RKO (cell line): Measurements from ENCODE around the gene QSOX1.

Experiments used
- DNase-seq: peaks from one replicate; pipeline ENCODE4 v3.0.0-alpha.2; 2016; ENCODE audit warnings: low spot score

The QSOX1 gene

DNA sequence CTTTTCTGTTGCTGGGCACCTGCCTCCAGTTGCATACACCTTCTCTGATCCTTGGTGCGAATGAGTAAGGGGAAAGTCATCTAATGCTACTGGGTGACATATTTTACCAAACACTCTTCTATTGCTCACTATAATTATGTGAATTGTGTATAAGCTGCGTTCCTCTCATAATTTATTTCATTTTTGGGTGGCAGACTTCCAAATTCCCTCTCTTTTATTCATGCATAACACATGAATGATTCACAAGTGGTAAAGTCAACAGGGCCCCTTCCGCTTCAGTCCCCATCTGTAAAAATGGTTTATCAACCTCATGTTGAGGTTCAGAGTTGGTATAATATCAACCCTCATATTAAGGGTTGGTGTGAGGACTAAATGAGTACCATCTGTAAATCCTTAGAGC is 3.2 kb upstream of the QSOX1 start:
- peak; percentile 92 for DNase-seq

DNA sequence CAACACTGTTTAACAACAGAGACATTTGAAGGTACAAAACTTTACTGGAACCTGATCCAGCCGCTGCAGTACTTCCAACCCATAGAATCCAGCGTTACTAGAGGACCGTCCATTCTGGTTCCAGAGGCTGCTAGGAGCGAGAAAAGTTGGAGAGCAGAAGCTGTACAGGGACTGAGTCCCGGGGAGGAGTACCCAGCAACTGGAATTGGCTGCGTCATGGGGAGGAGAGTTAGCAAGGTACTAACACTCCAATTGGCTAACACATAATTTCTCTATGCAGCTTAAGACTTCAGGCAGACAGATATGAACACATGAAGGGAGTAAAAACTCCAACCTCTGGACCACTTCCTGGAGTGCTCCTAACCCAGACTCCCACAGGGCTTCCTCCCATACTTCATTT is 2.1 kb upstream of the QSOX1 start:
- no peak for DNase-seq

DNA sequence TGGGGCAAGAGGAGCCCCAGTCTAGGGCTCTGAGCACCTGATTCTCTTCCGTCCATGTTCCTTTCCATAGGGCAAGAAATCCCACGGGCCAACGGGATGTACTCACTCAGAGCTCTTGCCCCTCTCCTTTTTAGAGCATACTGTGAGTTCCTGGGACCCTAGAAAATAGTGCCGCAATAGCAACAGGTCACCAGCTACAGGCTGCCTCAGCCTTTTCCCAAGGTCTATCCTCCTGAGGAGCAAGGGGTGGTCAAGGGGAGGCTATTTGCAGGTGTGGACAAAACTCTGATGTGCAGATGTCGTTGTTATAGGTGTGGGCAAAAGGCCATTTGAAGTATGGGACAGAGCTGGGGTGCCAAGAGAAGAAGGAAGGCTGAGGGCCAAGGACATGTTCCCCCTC is 1.6 kb upstream of the QSOX1 start:
- DNase-seq, result no peak

DNA sequence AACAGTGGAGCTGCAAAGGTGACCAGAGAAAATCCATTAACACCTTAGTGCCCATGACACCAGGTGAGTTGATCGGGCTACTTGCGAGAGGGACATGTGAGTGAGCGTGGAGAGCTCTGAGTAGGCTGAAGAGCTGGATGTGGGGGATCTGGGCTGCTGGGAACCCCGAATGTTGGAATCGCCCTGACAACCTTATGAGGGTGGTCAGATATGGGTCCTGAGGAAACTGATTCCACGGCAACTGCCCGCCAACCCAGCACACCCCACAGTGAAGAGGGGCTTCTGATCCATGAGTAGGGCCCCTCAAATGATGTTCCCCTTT is 705 bp upstream of the QSOX1 start:
- DNase-seq, result no peak

DNA sequence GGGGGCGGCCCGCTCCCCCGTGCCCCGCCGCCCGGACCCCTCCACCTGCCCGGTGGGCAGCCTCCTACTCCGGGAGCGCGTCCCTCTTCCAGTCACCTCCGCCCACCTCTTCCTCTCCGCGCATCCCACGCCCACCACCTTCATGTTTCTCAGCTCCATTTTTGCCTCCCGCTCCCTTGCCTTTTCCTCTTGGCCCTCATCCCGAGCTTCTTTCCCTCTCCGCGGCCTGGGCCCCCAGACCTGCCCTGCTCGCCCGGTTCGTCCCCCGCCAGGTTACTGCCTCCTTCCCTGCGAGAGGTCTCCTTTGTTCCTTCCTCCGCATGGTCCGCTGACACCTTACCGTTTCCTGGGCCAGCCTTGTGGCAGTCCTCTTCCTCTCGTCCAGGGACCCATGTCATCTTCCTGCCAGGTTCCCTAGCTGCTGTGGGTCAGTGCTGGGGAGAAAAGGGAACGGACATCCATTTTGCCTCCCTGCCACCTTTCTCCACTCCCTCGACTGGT is 563 bp downstream of the QSOX1 start:
- DNase-seq, result peak; percentile 28

DNA sequence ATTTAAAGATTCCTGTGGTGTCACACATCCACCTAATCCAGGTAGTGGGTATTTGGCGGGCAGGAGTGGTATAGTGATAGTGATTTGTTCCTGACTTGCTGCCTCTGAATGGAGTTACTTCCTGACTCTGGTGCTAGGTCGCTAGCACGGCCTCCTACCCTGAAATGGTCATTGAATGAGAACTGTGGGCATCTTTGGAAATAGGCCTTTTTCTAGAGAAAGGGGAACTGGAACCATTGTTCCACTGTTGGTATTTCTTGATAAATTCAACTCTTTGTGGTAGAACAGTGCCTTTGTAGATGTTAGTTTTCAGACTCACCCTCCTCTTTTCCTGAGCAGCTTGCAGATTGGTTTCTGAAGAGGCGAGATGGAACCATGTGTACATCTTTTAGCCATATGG is 1.5 kb downstream of the QSOX1 start:
- DNase-seq, result no peak

DNA sequence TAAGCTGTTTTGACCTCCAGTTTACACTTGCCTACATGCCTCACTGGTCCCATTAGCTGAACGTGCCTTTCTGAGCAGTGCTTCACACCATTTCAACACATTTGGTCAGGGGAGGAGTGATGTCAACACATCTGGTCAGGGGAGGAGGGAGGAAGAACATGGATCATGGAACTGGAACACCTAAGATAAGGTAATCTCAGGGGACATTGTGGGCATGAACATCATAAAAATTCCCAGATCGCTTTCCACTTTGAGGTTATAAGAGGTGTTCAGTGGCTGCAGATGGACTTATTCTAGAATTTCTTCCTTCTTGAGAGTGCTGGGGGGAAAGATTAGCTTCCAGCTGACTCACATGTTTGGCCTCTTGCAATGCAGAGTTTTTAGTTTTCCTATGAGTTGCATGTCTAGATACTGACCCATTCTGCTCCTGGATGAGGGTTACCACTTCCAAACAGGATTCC is 2.0 kb downstream of the QSOX1 start:
- DNase-seq, result peak; percentile 49

DNA sequence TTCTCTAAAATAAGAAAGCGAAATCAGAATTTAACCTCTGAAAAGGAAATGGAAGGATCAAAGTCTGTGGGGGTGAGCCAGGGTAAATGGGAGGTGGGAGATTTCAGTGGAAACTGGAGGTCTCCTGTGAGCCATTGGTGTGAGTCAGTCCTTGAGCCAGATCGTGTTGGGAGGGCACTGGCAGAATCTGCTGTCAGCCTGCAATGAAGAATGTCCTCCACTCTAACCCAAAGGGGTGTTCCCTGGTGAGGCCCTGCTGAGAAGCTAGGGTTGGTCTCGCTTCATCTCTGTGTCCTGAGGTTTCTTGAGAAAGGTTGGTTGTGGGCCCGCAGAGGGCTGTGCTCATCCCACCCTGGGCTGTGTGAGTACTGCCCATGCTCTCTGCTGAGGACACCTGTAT is 2.4 kb downstream of the QSOX1 start:
- DNase-seq, result no peak

DNA sequence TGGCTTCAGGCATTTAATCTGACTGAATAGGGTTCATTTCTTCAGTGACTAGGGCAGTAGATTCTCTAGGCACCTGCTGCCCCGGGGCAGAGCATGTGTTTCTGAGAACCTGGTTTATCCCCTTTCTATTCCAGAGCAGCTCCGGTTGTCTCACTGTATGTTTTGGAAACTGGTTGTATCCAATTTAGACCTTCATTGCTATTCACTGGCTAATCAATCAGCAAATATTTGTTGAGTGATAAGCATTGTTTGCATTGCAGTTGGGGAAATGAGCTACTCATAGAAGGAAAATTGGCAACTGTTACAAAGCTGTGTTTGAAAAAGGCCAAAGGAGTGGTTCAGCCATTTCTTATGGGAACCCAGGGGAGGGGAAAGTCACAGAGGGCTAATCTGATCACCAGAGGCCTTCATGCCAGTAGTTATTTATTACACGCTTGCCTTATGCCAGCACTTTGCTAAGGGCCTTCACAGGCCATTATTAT is 2.9 kb downstream of the QSOX1 start:
- no peak for DNase-seq

DNA sequence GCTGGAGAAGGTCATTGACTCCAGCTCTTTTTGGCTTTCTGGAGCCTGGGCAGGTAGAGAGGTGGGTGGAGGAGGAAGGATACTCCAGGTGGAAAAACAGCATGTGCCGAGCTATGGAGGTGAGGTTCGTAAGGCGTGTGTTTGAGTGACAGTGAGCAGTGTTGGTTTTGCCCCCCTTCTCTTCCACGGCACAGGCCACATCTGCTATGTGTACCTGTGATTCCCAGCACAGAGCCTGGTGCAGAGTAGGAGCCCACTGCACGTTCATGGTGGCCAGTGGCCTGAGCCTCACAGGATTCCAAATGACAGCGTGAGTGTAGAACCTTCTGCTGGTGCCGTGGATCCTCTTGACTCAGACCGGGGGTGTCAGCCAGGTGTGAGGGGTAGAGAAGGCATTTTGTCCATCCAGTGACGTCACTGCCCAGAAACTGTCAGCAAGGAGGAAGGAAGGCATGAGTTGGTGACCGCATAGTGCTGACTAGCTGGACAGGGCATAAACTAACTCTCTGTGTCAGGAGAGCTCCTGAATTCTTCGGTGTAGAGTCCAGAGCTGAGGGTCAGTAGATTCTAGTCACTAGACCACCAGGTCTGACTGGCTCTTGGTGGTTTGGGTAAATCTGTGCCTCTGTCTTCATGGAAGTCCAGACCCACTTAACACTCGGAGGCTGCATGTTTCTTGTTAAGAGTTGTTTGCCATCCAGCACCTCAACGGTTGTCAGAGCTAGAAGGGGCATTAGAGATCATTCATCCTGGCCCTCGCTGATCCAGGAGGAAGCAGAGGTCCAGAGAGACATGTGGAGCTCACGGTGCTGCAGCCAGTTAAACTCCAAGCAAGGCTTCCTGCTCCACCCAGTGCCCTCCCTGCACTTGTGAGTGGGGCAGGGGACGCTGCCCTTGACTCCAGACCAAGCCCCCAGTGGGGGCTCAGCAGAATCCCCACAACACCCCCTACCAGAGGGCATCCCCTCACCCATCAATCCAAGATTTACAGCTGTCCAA is 3.8 kb downstream of the QSOX1 start:
- DNase-seq, result no peak

DNA sequence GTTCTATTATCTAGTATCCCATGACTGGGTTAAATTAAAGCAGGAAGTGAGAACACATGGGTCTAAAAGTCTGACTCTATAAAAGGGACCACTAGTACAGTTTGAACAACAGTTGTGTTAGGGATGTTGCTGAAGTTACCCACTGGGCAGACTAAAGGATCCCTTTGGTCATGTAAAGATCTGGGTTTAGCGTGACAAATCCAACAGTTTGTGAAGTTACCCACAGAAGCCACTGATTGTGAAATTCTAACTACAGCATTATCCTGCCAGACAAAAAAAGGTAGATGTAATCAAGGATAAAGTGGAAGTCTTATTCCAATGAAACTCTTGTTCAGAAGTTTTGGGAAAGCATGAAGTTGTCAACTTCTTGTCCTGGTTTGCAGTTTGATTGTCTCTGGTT is 5.7 kb downstream of the QSOX1 start:
- no peak for DNase-seq

DNA sequence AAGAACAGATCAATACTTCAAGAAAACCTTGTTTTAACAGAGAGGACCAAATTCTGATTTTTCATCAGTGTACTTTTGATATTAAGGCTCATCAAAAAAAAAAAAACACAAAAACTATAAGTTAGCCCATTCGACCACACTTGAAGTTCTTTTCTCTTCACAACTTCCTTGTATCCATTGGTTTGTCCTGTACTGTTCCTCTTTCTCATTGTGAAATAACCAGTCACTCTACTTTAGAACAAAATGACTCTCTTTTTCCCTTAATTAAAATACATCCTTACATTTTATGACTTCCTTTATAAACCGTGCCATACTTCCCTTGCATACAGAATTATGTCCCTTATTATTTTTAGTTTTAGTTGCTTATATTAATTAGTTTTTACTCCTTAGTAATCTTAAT is 8.4 kb downstream of the QSOX1 start:
- no peak for DNase-seq

DNA sequence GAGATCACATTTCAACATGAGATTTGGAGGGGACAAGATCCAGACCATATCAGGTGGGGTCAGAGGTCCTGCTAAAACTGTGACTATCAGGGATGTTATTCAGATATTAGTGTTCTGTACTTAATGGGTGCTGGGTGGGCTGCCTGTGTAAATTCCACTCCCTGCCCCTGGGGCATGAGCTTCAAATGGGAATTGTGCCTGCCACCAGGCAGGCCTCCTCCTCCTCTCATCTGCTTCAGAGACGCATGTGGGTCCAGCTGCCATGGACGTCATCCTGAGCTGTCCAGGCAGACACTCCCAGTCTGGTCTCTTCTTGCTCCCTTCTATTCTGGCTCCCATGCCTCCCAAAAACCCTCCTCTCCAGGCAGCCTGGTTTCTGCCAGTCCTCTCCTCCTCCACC is 10.4 kb downstream of the QSOX1 start:
- DNase-seq, result no peak

DNA sequence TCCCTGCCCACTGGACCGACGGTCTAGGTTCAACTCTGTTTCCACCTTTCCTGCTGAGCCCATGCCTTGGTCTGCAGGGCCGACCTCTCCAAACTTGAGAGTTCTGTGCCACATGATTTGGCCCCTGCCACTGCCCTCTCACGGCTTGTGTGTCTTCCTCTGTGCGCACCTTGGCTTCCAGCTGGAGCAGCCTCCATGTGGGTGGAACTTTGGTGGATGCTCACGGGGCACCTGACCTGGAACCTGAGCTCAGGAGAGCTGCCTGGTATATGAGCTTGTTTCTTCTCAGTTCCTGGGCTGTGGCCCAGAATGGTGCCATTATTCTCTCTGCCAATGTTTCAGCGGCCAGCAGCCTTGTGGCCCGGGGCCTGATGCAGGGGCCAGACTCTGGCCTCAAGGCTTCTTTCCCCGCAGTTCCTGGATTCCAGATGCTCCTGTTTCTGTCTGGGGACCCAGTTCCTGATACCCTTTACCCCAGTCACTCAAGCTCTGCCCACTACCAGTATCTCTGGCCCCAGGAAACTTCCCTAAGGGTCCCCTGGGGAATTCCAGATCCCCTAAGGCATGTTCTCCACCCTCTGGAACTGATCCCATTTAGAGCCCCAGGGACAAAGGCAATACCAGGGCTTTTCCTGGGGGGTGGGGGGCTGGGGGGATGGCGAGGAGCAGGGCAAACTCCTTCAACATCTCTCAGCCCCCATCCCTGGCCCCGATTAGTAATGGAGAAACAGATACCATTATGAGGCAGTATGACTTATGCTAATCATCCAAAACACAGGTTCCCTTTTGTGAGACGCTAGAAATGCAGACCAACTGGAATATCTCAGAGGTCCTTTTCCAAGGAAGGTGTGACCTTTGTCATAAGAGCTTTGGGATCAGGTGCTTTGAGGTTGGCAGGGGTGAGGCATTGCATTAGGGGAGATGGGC is 11.1 kb downstream of the QSOX1 start:
- DNase-seq, result no peak

DNA sequence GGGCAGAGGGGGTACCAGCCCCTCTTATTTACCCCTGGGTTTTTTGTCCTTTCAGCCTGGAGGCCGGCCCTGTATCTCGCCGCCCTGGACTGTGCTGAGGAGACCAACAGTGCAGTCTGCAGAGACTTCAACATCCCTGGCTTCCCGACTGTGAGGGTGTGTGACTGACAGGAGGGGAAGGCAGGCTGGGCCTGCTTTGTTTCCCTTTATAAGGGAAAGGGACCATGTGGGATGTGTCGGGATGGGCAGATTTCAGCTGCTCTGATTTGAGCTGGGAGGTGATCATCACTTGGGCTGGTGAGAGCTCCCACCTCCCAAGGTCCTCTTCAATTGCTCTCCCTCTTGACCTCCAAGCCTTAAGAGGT is 11.7 kb downstream of the QSOX1 start:
- no peak for DNase-seq

DNA sequence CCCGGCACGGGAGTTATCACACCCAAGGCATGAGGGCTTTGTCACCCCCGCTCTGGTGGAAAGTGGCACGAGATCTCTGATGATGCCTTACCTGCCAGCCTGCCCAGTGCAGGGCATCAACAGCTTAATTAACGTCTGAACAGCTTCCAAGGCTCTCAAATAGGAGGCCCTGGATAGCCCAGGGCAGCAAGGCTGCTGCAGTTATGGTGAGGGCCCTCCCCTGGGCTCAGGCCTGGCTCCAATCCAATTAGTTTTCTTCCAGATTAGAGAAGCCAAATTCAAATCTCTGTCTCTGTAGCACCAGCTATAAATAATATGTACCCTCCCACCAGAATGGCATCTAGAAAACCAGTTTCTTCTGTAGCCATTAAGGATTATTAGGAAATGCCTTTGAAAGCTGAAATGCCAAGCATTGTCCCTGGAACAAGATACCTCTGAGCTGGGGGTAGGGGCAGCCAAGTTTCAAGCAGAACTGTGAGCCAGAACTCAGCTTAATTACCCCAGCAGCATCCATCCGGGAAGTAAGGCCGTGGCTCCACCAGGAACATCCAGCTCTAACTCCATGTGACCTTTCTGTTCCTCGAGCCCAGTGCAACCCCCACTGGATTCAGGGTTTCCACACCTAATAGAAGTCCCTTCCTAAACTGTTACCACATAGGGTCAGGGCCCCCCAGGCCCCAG is 12.5 kb downstream of the QSOX1 start:
- DNase-seq, result no peak

DNA sequence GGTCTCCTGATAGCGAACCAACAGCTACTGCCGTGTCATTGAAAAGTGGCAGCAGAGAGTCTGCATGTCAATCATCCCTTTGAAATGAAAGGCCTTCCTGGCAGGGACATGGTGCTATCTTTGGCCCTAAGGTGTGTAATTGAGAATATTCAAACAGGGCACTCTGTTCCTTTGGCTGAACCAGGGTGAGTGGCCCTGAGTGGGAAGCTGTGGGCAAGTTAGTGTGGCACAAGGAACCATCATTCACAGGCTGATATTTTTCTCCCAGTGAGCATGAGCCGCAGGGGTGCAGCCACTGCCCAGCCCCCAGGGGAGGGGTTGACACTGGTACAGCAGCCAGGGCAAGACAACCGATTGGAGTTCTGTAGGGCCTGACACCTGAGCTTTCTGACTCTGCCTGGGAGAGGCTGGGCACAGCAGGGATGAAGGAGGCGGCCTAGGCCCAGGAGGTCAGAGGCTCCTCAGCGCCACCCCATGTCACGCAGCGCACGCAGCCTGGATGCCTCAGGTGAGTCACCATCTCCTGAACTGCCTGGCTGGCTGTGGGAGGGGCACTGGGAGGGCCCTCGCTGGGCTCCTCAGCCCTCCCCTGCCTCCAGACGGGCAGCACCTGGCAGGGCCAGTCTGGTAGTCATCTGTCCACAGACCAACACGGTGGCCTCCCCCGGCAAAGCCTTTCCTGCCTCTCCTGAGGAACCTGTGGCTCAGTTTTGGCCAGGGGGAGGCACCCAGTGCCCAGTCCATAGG is 13.2 kb downstream of the QSOX1 start:
- no peak for DNase-seq

DNA sequence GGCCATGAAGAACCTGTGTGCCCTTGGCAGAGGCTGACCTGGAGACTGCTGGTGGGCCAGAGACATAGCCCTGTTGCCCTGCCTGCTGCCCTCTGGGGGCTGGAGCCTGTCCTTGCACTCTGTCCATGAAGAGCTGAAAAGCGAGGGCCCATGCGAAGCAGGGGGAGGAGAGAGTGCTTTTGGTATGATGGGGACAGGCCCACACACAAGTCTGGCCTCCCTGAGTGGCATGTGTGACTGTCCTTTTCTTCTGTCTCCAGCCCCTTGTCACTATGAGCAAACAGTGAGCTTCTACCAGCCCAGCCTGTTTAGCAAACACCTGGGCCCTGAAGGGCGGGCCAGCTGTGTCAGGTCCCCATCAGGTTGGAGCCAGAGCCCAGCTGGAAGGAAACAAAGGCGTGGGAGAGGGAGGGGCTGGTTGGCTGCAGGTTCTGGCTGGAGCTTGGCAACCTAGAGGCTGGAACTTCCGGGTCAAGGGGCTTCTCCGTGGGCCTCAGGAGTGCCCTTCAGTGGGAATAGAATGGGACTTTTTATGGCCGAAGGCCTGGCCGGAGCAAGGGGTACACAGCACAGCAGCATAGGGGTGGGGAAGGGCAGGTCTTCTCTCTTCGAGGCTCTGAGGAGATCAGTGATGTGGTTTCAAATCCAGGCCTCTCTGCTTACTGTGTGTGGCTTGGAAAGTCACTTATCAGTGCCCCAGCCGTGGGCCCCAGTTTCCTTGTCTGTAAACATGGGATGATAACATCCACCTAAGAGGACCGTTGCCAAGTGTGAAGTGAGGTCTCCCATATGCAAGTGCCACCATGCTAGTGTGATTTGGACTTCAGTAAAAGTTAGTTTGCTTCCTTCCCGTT is 14.3 kb downstream of the QSOX1 start:
- DNase-seq, result peak; percentile 23

DNA sequence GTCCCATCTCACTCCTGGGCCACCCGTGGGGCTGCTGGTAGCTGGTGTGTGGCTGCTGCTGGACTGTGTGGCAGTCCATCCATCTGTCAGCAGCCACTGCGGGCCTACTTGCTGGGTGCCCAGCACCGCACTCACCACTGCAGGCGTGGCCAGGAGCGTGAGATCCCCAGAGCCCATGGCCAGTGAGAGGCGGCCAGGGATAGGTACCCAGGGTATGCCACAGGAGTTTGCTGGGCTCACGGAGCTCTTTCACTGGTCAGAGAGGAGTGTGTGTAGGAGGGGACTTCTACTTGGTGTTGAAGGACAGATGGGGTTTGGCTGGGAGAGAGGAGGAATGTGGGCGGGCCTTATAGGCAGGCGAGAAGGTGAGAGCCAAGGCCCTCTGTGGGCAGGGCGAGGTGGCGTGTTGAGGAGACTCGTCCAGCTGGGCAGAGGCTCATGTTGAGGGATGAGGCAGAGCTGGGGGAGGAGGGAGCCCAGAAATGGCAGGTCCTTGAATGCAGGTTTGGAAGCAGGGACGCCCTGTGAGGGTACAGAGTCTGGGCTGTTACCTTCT is 15.0 kb downstream of the QSOX1 start:
- no peak for DNase-seq

DNA sequence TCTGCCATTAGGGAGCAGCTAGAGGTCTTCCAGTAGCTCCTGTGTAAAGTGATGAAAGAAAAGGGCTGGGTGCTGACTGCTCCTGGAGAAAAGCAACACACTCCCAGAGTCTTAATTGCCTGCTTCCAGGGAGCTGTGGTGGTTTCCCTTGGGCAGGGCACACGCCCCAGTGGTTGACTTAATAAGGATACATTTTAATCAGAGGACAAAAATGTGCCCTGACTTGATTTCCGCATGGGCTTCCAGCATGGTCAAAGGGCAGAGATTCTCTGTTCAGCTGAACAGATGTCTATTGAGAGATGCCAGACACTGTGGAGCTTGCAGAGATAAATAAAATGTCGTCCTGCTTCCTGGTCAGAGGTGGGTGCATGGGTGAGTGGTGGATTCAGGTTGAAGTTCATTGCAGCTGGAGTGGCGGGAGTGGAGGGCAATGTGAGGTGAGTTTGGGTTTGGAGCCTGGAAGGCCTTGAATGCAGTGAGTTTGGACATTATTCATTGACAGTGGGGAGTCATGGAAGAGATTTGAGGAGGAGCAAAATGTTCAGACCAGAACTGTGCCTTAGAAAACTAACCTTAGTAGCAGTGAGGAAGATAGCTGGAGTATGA is 16.0 kb downstream of the QSOX1 start:
- DNase-seq, result no peak
